GM12891 (cell line): ENCODE results near the gene CDC42EP3.

ENCODE experiments used
- DNase-seq: peaks from one replicate; pipeline ENCODE4 v3.0.0; 2011; ENCODE audit warnings: low spot score; ENCODE audit not compliant: insufficient read length
- FAIRE-seq: peaks from 2 replicates; lab custom pipeline; 2011; peaks lifted over from hg19 to GRCh38; lab: Jason Lieb, UNC
- PAX5 ChIP-seq: IDR thresholded peaks from 2 replicates; pipeline ENCODE4 v1.6.1; 2011; ENCODE audit warnings: low read length, moderate library complexity, mild to moderate bottlenecking; ENCODE audit not compliant: insufficient read depth, severe bottlenecking
- POLR2A ChIP-seq: IDR thresholded peaks from 2 replicates; pipeline ENCODE4 v1.6.1; 2011; ENCODE audit warnings: low read depth, low read length, control low read depth
- POLR2AphosphoS5 ChIP-seq: IDR thresholded peaks from 2 replicates; pipeline ENCODE4 v1.6.1; 2011; ENCODE audit warnings: low read depth, low read length, control low read depth
- POU2F2 ChIP-seq: IDR thresholded peaks from 2 replicates; pipeline ENCODE4 v1.6.1; 2011; ENCODE audit warnings: low read depth, mild to moderate bottlenecking, control low read depth, low read length, moderate library complexity
- SPI1 ChIP-seq: IDR thresholded peaks from 2 replicates; pipeline ENCODE4 v1.6.1; 2011; ENCODE audit warnings: low read depth, low read length, control low read depth
- TAF1 ChIP-seq: IDR thresholded peaks from 2 replicates; pipeline ENCODE4 v1.6.1; 2011; ENCODE audit warnings: low read depth, low read length, control low read depth

Gene CDC42EP3

GRCh38 chr2:37684809-37685208 lies 13.4 kb upstream of the CDC42EP3 start:
- TF ChIP-seq SPI1 (peak; percentile 42), PAX5 (no peak)
- DNase-seq (no peak), FAIRE-seq (no peak)

GRCh38 chr2:37683921-37684780 lies 12.7 kb upstream of the CDC42EP3 start:
- DNase-seq (no peak), FAIRE-seq (peak; percentile 62)
- TF ChIP-seq POU2F2 (no peak), POLR2A (no peak), PAX5 (no peak)

GRCh38 chr2:37683241-37683640 lies 11.8 kb upstream of the CDC42EP3 start:
- DNase-seq (no peak), FAIRE-seq (no peak)
- no peak for TF ChIP-seq POLR2AphosphoS5
- no peak for TF ChIP-seq POLR2A
- no peak for TF ChIP-seq SPI1
- TF ChIP-seq TAF1: no peak
- TF ChIP-seq POU2F2: no peak
- no peak for TF ChIP-seq PAX5

- DNase-seq (no peak), FAIRE-seq (no peak)
- TF ChIP-seq PAX5 (no peak), POLR2AphosphoS5 (no peak), SPI1 (no peak), TAF1 (no peak), POU2F2 (no peak), POLR2A (no peak)
Measured at GRCh38 chr2:37682473-37682872, 11.0 kb upstream of the CDC42EP3 start.

- no peak for FAIRE-seq
- DNase-seq: no peak
- TF ChIP-seq POLR2A (no peak), SPI1 (no peak), TAF1 (no peak), POLR2AphosphoS5 (no peak), POU2F2 (no peak), PAX5 (no peak)
Measured at GRCh38 chr2:37681587-37681986, 10.1 kb upstream of the CDC42EP3 start.

- TF ChIP-seq SPI1 (no peak), PAX5 (no peak), POU2F2 (no peak)
- DNase-seq (no peak), FAIRE-seq (no peak)
Measured at GRCh38 chr2:37679072-37679695, 7.7 kb upstream of the CDC42EP3 start.

GRCh38 chr2:37676274-37676673 lies 4.8 kb upstream of the CDC42EP3 start:
- no peak for FAIRE-seq
- DNase-seq: no peak
- TF ChIP-seq PAX5: no peak
- no peak for TF ChIP-seq TAF1
- no peak for TF ChIP-seq POLR2AphosphoS5
- TF ChIP-seq POLR2A: no peak
- TF ChIP-seq SPI1: no peak
- no peak for TF ChIP-seq POU2F2

- TF ChIP-seq POLR2A (no peak), SPI1 (no peak), POU2F2 (no peak), TAF1 (no peak), POLR2AphosphoS5 (no peak), PAX5 (no peak)
- DNase-seq: no peak
- no peak for FAIRE-seq
Measured at GRCh38 chr2:37674946-37675345, 3.5 kb upstream of the CDC42EP3 start.

GRCh38 chr2:37672870-37673184 lies 1.4 kb upstream of the CDC42EP3 start:
- no peak for DNase-seq
- FAIRE-seq: peak; percentile 86
- TF ChIP-seq POU2F2: no peak
- no peak for TF ChIP-seq PAX5
- TF ChIP-seq POLR2A: no peak
- TF ChIP-seq SPI1: no peak
- TF ChIP-seq TAF1: no peak
- no peak for TF ChIP-seq POLR2AphosphoS5

- DNase-seq: peak; percentile 75
- no peak for TF ChIP-seq TAF1
- peak; percentile 20; the same call in 1 of the 2 replicates for TF ChIP-seq POU2F2
- FAIRE-seq: no peak
Measured at GRCh38 chr2:37672104-37672869, 845 bp upstream of the CDC42EP3 start.
